Urothelium cell line (cell line): Measurements from ENCODE around the gene RNF214.
"Not testable (repeated sequence)": the region's sequence is repeated elsewhere in the genome, so short reads cannot be mapped to it uniquely, and the experiment has no call there.

Experiments
- DNase-seq: peaks from one replicate; pipeline ENCODE4 v3.0.0; 2011; ENCODE audit warnings: low spot score, mixed read lengths
- FAIRE-seq: peaks from 2 replicates; lab custom pipeline; 2011; peaks lifted over from hg19 to GRCh38; lab: Jason Lieb, UNC

RNF214 gene

GRCh38 chr11:117232092-117232878, at the start of gene RNF214:
RNF214 (plus strand) TSS chr11:117232671; CDS start chr11:117234273, 1,602 bp downstream.
- DNase-seq (peak; percentile 93), FAIRE-seq (no peak)

DNA sequence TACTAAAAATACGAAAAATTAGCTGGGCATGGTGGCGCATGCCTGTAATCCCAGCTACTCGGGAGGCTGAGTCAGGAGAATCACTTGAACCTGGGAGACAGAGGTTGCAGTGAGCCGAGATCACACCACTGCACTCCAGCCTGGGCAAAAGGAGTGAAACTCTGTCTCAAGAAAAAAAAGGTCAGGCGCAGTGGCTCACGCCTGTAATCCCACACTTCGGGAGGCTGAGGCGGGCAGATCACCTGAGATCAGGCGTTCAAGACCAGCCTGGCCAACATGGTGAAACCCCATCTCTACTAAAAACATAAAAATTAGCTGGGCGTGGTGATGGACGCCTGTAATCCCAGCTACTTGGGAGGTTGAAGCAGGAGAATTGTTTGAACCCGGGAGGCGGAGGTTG, 49.3 kb upstream of the RNF214 start:
- not testable (repeated sequence) for DNase-seq, FAIRE-seq

GRCh38 chr11:117183724-117184349, 48.6 kb upstream of the RNF214 start:
- FAIRE-seq, result no peak
- no peak for DNase-seq

DNA sequence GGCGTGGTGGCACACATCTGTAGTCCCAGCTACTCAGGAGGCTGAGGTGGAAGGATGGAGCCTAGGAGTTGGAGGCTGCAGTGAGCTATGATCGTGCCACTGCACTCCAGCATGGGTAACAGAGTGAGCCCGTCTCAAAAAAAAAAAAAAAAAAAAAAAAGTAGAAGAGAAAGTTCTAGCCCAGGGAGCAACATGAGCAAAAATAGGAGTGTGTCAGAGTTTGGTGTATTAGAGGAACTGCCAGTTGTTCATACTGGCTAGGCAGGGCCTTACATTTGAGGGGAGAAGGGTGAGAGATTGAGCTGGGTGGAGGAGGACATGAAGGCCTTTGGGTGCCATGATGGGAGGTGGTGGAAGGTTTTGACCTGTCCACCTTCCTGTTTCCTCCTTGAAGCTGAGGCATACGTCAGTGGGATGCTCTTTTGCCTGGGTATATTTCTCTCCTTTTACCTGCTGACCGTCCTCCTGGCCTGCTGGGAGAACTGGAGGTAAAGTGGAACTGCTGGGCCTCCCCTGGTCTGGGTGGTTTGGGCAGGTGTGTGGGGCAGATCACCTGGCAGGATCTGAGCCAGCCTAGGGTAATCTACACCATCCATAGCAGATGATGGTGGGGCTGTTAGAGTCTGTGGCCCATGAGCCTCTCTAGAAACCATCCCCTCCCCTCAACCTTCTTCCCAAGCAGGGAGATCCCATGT, 46.6 kb upstream of the RNF214 start:
- DNase-seq (no peak), FAIRE-seq (no peak)

- FAIRE-seq, result no peak
Measured at GRCh38 chr11:117186431-117186761, 46.1 kb upstream of the RNF214 start.

DNA sequence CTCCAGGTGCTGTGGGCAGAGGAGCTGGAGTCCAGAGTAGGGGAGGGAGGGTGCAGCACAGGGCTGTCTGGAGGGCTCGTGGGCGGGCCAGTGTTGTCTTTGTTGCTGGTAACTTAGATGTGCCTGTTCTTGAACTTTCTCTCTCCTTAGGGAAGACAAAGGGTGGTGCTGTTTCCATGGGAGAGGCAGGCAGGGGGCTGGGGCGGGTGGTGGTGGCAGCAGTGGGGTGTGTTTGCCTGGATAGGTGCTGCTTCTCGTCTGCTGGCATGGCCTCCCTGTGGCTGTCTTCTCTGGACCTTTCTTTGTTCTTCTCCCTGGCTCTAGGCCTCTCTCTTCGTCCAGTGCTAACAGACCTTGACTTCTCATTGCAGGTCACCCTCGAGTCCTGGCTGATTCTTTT, 45.5 kb upstream of the RNF214 start:
- DNase-seq, result no peak
- FAIRE-seq, result no peak

More at GRCh38 chr11:117186431-117186761, 46.1 kb upstream of the RNF214 start:
- DNase-seq, result no peak

DNA sequence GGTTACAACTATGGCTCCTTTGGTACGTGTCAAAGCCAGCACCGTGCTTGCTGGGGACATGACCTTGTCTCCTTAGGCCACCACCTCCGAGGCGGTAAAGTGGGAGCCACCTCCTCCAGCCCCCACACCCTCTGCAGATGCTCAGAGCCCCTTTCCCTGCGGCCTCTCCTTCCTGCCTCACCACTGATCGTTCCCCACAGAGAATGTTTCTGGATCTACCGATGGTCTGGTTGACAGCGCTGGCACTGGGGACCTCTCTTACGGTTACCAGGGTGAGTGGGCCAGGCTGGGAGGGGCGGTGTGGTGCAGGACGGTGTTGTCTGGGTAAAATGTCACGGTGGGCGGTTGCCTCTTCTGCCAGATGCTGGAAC, 45.1 kb upstream of the RNF214 start:
- FAIRE-seq, result no peak

GRCh38 chr11:117187799-117188481, 44.5 kb upstream of the RNF214 start:
- no peak for FAIRE-seq
- DNase-seq, result no peak

More for the DNA sequence above, 45.1 kb upstream of the RNF214 start:
- DNase-seq, result no peak

DNA sequence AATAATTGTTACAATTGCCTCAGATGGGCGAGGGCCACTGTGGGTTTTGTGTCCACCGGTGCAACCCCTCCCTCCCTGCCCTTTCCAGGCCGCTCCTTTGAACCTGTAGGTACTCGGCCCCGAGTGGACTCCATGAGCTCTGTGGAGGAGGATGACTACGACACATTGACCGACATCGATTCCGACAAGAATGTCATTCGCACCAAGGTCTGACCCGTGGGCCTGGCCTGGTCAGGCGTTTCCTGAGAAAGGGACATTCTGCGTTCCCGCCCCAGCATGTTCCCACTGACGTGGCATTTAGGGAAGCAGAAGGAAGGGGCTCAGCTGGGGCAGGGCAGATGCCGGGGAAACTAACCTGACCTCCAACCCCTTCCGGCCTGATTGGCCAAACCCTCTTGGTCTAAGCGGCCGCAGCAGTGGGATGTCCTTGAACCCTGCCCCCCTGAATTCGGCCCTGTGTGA, 43.8 kb upstream of the RNF214 start:
- no peak for FAIRE-seq
- DNase-seq, result no peak

DNA sequence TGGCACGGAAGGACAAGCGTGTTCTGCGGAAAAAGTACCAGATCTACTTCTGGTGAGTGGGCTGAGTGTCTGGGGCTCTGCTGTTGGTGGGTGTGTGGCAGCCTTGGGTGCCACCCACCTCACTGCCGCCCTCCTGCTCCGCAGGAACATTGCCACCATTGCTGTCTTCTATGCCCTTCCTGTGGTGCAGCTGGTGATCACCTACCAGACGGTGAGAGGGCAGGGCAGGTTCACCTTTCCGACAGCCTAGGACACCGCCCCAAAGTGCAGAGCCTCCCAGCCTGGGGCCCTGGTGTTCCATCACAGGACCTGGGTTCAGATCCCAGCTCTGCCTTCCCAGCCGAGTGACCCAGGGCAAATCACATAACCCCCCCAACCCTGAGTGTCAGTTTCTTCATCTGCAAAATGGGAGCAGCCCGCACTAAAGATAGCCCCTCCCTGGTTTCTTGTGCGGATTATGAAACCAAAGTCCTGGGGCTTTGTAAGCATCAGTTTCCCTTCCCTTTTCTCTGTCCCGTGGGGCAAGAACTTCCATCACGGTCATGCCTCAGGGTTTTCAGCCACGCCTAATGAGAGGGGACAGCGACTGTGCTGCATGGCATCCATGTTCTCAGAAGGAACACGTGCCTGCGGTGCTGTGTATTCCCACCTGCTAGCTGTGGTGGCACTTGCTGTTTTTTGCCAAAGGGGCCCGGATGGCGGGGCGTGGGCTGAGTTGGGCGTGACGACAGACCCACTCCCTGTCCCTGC, 43.1 kb upstream of the RNF214 start:
- DNase-seq, result no peak
- no peak for FAIRE-seq

GRCh38 chr11:117189941-117190544, 42.4 kb upstream of the RNF214 start:
- FAIRE-seq (no peak), DNase-seq (no peak)

DNA sequence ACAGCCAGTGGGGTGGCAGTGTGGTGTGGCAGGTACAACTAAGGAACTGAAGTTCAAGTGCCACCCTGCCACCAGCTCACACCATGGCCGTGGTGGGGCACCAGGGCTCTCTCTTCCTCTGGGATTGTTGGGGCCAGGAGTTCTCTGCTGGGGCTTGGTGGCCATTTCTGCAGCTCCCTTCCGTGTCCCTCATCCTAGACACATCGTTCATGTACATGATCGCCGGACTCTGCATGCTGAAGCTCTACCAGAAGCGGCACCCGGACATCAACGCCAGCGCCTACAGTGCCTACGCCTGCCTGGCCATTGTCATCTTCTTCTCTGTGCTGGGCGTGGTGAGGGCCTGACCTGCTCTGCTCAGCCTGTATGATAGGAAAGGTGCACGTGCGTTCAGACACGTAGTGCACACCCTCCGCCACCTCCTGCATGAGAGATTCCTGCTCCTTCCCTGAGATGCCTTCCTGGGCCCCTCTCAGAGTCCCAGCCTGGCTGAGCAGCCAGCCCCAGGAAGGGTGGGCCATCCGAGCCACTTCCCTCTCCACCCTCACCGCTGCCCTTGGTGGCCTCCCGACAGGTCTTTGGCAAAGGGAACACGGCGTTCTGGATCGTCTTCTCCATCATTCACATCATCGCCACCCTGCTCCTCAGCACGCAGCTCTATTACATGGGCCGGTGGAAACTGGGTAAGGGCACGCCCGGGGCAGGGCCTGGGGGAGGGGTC, 40.6 kb upstream of the RNF214 start:
- FAIRE-seq (no peak), DNase-seq (no peak)

- FAIRE-seq (no peak), DNase-seq (no peak)
Measured at GRCh38 chr11:117192401-117192875, 40.0 kb upstream of the RNF214 start.

DNA sequence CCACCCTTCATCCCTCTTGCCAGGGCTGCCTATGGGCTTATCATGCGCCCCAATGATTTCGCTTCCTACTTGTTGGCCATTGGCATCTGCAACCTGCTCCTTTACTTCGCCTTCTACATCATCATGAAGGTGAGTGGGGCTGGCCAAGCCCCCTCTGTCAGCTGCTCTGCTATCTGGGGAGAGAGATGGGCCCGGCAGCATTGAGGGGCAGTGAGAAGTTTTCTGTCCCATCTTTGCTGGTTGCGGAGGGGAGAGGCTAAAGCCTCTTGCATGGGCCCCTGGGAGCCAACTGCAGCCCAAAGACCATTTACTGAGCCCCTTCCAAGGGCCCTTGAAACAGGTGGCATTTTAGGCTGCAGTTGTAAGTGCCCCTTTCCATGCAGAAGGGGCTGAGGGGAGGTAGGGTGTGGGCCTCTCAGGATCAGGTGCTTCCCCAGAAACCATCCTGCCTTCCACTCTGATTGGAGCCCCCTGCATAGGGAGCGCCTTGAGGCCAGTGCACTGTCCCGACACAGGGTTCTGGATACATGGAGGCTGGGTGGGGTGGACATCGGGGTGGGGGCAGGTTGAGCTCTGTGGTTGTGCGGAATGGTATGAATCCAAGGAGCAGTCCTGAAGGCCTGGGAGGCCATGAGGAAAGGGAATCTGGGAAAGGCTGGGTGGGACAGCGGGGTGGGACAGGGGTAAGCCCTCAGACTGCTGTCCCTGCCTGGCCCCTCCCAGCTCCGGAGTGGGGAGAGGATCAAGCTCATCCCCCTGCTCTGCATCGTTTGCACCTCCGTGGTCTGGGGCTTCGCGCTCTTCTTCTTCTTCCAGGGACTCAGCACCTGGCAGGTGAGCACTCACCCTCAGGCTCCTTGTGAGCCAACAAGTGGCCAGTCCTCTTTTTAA, 39.1 kb upstream of the RNF214 start:
- DNase-seq (no peak), FAIRE-seq (no peak)

DNA sequence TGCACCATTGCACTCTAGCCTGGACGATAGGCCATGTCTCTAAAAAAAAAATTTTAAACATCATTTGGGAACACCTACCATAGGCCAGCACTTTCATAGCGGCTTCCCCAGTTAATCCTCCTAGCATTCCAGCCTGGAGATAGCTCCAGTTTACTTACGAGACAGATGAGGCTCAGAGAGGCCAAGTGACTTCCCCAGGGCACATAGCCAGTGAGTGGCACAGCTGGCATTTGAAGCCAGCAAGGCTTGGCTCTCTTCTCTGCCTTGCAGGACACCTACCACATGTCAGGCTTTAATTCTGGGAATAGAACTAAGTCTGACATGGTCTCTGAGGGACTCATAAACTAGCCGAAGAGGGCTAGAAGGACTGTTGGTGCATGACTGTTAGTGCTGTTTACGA, 38.2 kb upstream of the RNF214 start:
- no peak for DNase-seq
- FAIRE-seq, result no peak

DNA sequence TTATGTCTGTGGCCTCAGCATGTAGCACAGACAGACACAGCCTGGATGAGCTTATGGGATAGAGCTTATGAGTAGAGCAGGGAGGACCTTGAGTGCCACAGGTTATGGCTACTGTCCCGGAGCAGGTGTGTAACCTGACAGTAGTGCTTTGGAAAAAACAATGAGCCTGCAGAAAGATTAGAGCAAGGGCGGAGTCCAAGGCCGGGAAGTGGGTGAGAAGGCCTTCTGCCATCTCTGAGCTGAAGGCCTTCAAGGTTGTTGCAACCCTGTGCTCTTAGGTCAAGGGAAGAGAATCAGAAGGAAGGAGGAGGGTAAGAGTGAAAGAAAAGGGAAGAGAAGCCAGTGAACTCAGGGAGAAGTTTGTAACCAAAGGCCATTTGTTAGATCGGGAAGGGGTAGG, 37.2 kb upstream of the RNF214 start:
- FAIRE-seq (no peak), DNase-seq (no peak)

- FAIRE-seq (no peak), DNase-seq (no peak)
Measured at GRCh38 chr11:117195761-117196160, 36.7 kb upstream of the RNF214 start.

GRCh38 chr11:117197006-117197405, 35.5 kb upstream of the RNF214 start:
- no peak for DNase-seq
- no peak for FAIRE-seq
